ENCODE data around the gene SOX6. TPM values are rescaled to one million over a fixed set of nuclear protein-coding genes. Genes with fewer than 3 reads are reported as not detected.

The SOX6 gene
- total and polyA plus RNA-seq, 2 donors (not counting 1 experiment from before 2014, with no cell fraction given), result 3.0 to 5.1 TPM

- Histone ChIP-seq H3K4me3 (replicated peaks in 1 of 4; ENCODE audit: control extremely low read depth in 1 of 4, insufficient read depth in 1 of 4, low read depth in 3 of 4, low read length in 4 of 4) (no peak overlapping the region), H3K27ac (ENCODE audit: insufficient read depth, low read length) (no peak overlapping the region), H3K9ac (ENCODE audit: insufficient read depth, low read length) (no peak overlapping the region), H3K79me2 (ENCODE audit: control insufficient read depth, insufficient read depth, low read length) (no peaks in the 10 kb centered on the region), H2AFZ (ENCODE audit: low read length) (no peak overlapping the region), H3K4me1 (ENCODE audit: control insufficient read depth, extremely low read depth, insufficient read depth, low read length) (no peaks in the 10 kb centered on the region), H3K27me3 (ENCODE audit: control insufficient read depth, insufficient read depth, low read length) (no peaks in the 10 kb centered on the region), H3K4me2 (ENCODE audit: extremely low read depth, insufficient read depth, low read length) (no peak overlapping the region), H4K20me1 (ENCODE audit: control insufficient read depth, extremely low read depth, insufficient read depth, low read length) (no peaks in the 10 kb centered on the region), H3K9me3 (ENCODE audit: control insufficient read depth, insufficient read depth, low read depth, low read length) (no peaks in the 10 kb centered on the region), H3K36me3 (ENCODE audit: control insufficient read depth, insufficient read depth, low read length) (no peaks in the 10 kb centered on the region)
- DNase-seq (ENCODE audit: low read depth in 2 of 2), result no peak
- TF ChIP-seq CTCF (conservative IDR thresholded peaks at IDR 0.05 in 1 of 2, IDR thresholded peaks at IDR 0.05 in 1 of 2; ENCODE audit: low read depth in 1 of 2, low read length in 2 of 2), result no peak
Observed at GRCh38 chr11:16309226-16309625, 47.1 kb downstream of the SOX6 start.

DNA sequence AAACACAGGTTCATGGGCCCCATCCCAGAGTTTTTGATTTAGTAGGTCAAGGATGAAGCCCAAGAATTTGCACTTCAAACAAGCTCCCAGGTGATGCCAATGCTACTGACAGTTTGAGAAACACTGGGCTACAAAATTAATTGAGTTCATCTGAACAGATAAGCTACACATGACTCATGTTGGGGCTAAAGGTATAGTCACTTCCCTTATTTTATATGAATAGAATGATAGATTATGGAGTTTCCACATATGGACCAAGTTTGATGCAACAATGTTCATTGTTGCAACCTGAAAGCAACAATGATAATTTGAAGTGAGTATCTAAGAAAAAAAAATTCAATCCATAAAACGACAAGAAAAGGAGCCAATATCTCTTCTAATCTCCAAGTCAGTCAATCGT lies 54.9 kb downstream of the SOX6 start:
- no peaks in the 10 kb centered on the region for H3K27me3 ChIP-seq (ENCODE audit: control insufficient read depth, insufficient read depth, low read length)
- no peak overlapping the region for H3K9ac ChIP-seq (ENCODE audit: insufficient read depth, low read length)
- no peaks in the 10 kb centered on the region for H3K4me1 ChIP-seq (ENCODE audit: control insufficient read depth, extremely low read depth, insufficient read depth, low read length)
- no peak overlapping the region for H2AFZ ChIP-seq (ENCODE audit: low read length)
- no peak for DNase-seq (ENCODE audit: low read depth in 2 of 2)
- no peaks in the 10 kb centered on the region for H4K20me1 ChIP-seq (ENCODE audit: control insufficient read depth, extremely low read depth, insufficient read depth, low read length)
- no peak overlapping the region for H3K4me3 ChIP-seq (replicated peaks in 1 of 4; ENCODE audit: control extremely low read depth in 1 of 4, insufficient read depth in 1 of 4, low read depth in 3 of 4, low read length in 4 of 4)
- H3K9me3 ChIP-seq (ENCODE audit: control insufficient read depth, insufficient read depth, low read depth, low read length), result no peaks in the 10 kb centered on the region
- no peak overlapping the region for H3K27ac ChIP-seq (ENCODE audit: insufficient read depth, low read length)
- H3K36me3 ChIP-seq (ENCODE audit: control insufficient read depth, insufficient read depth, low read length), result no peaks in the 10 kb centered on the region
- no peak overlapping the region for H3K4me2 ChIP-seq (ENCODE audit: extremely low read depth, insufficient read depth, low read length)
- TF ChIP-seq EZH2 (IDR thresholded peaks at IDR 0.05; ENCODE audit: low read length, missing control alignments) (no peak), CTCF (conservative IDR thresholded peaks at IDR 0.05 in 1 of 2, IDR thresholded peaks at IDR 0.05 in 1 of 2; ENCODE audit: low read depth in 1 of 2, low read length in 2 of 2) (no peak)
- no peaks in the 10 kb centered on the region for H3K79me2 ChIP-seq (ENCODE audit: control insufficient read depth, insufficient read depth, low read length)

- TF ChIP-seq CTCF (conservative IDR thresholded peaks at IDR 0.05 in 1 of 2, IDR thresholded peaks at IDR 0.05 in 1 of 2; ENCODE audit: low read depth in 1 of 2, low read length in 2 of 2) (no peak), EZH2 (IDR thresholded peaks at IDR 0.05; ENCODE audit: low read length, missing control alignments) (no peak)
- no peaks in the 10 kb centered on the region for H3K9me3 ChIP-seq (ENCODE audit: control insufficient read depth, insufficient read depth, low read depth, low read length)
- no peak overlapping the region for H3K4me2 ChIP-seq (ENCODE audit: extremely low read depth, insufficient read depth, low read length)
- no peak overlapping the region for H3K4me3 ChIP-seq (replicated peaks in 1 of 4; ENCODE audit: control extremely low read depth in 1 of 4, insufficient read depth in 1 of 4, low read depth in 3 of 4, low read length in 4 of 4)
- H4K20me1 ChIP-seq (ENCODE audit: control insufficient read depth, extremely low read depth, insufficient read depth, low read length), result no peaks in the 10 kb centered on the region
- no peaks in the 10 kb centered on the region for H3K36me3 ChIP-seq (ENCODE audit: control insufficient read depth, insufficient read depth, low read length)
- H3K9ac ChIP-seq (ENCODE audit: insufficient read depth, low read length), result no peak overlapping the region
- H3K79me2 ChIP-seq (ENCODE audit: control insufficient read depth, insufficient read depth, low read length), result no peaks in the 10 kb centered on the region
- no peak for DNase-seq (ENCODE audit: low read depth in 2 of 2)
- no peaks in the 10 kb centered on the region for H3K27me3 ChIP-seq (ENCODE audit: control insufficient read depth, insufficient read depth, low read length)
- H2AFZ ChIP-seq (ENCODE audit: low read length), result no peak overlapping the region
- H3K27ac ChIP-seq (ENCODE audit: insufficient read depth, low read length), result no peak overlapping the region
- H3K4me1 ChIP-seq (ENCODE audit: control insufficient read depth, extremely low read depth, insufficient read depth, low read length), result no peaks in the 10 kb centered on the region
Observed at GRCh38 chr11:16299884-16300782, 56.2 kb downstream of the SOX6 start.

Data from fibroblast of lung (primary cell).